ENCODE measurements around the gene COL2A1. TPM values are rescaled to one million over a fixed set of nuclear protein-coding genes. Genes with fewer than 3 reads are reported as not detected.

The COL2A1 gene
- total RNA-seq, 4 donors from 2014 or later, result not detected

DNA sequence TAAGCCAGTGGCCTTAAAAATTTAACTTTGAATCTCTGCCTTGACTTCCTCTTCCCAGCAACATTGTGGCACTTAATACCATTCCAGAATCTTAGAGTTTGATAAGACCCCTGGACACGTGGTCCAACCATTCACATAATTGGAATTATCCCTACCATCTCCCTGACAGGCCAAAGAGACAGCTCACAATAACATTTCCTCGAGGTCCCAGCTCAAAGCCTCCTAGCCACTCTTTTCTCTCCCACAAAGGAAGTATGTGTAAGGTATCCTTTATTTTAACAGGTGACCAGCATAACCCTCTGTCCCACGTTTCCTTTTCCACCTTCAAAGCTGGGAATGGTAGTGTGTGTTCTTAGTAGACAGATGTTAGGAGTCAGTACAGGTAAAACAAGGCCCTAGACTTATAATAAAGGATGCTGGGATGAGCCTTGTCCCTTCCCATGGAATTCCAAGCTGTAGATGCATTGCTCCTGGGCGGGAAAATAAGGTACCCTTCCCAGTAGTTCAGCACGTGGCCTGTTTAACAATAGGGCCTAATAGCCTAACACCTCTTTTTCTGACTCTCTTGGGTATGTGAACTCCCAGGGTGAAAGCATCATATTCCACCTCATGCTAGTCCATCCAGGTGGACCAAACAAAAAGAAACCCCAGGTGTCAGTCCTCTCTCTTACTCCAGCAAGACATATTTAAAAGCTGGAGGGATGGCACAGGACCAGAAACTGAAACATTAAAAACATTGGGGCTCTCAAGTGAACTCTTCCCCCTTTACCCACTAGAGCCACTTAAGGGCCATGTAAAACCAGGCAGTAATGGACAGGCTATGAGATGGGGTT lies 37.5 kb upstream of the COL2A1 start:
- no peaks in the 10 kb centered on the region for H3K27me3 ChIP-seq
- intact Hi-C loops (cut with DNase I), result no loop called here
- no peak for TF ChIP-seq POLR2A (IDR thresholded peaks at IDR 0.05)
- no peak for TF ChIP-seq CTCF (IDR thresholded peaks at IDR 0.05)
- no peak overlapping the region for H3K27ac ChIP-seq
- H3K36me3 ChIP-seq, result peaks cover 20 to 25% of the 10 kb centered on the region in 2 donors
- no peak for DNase-seq
- WGBS, 2 donors, result 80 to 86% methylated on average over 5 of the region's 5 CpGs
- no peak overlapping the region for H3K4me3 ChIP-seq (replicated peaks in 1 of 3)
- no peaks in the 10 kb centered on the region for H3K9me3 ChIP-seq
- no peaks in the 10 kb centered on the region for H3K4me1 ChIP-seq

DNA sequence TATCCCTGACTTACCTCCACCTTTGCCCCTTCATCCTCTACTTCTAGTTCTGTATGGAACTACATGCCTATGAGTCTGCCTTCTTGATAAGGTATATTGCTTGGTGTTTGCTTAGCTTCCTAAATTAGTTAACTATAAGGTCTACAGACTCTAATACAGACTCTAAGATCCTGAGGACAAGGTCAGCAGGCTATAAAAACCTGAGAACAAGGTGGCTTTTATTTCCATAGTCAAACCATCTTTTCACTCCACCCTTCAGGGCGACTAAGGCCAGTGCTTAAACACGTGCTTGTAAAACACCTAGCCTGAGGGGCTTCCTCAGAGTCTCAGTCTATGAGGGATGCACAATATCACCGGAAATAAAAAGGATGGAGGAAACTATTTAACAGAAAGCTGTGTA lies 36.1 kb upstream of the COL2A1 start:
- Histone ChIP-seq H3K27me3 (no peaks in the 10 kb centered on the region), H3K36me3 (peaks cover 10 to 12% of the 10 kb centered on the region in 2 donors), H3K27ac (no peak overlapping the region), H3K4me3 (replicated peaks in 1 of 3) (no peak overlapping the region), H3K4me1 (no peaks in the 10 kb centered on the region), H3K9me3 (no peaks in the 10 kb centered on the region)
- no peak for DNase-seq
- no peak for TF ChIP-seq CTCF (IDR thresholded peaks at IDR 0.05)
- TF ChIP-seq POLR2A (IDR thresholded peaks at IDR 0.05), result no peak
- intact Hi-C loops (cut with DNase I), result no loop called here
- WGBS, 2 donors, result 60 to 76% methylated on average over 3 of the region's 3 CpGs

DNA sequence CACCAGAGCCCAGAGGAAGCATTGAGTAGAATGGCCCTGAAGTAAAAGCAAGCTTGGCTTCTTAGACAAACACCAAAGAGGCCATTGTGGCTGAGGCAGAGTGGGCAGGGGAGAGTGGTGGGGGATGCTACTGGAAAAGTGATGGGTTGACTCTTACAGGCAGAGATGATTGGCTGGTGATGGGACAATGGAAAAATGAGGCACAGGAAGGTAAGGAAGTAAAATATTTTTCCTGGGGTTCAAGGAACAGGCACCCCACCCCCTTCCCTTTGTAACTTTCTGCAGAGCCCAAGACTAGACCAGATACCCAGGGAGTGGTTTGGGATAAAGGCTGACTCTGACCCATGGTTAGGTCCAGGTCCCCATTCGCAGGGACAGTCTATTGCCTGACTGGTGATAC lies 34.9 kb upstream of the COL2A1 start:
- TF ChIP-seq CTCF (IDR thresholded peaks at IDR 0.05), result no peak
- TF ChIP-seq POLR2A (IDR thresholded peaks at IDR 0.05), result no peak
- no peak for DNase-seq
- H3K4me3 ChIP-seq (replicated peaks in 1 of 3), result no peak overlapping the region
- H3K9me3 ChIP-seq, result no peaks in the 10 kb centered on the region
- no peaks in the 10 kb centered on the region for H3K4me1 ChIP-seq
- intact Hi-C loops (cut with DNase I), result no loop called here
- no peaks in the 10 kb centered on the region for H3K27me3 ChIP-seq
- 92 to 100% methylated on average over 1 of the region's 1 CpG for WGBS, 2 donors
- no peaks in the 10 kb centered on the region for H3K36me3 ChIP-seq
- no peak overlapping the region for H3K27ac ChIP-seq

GRCh38 chr12:48038085-48038484 lies 33.8 kb upstream of the COL2A1 start:
- no peaks in the 10 kb centered on the region for H3K9me3 ChIP-seq
- H3K36me3 ChIP-seq, result no peaks in the 10 kb centered on the region
- no peak overlapping the region for H3K27ac ChIP-seq
- H3K27me3 ChIP-seq, result no peaks in the 10 kb centered on the region
- no peak for TF ChIP-seq POLR2A (IDR thresholded peaks at IDR 0.05)
- no peak for TF ChIP-seq CTCF (IDR thresholded peaks at IDR 0.05)
- DNase-seq, result no peak
- WGBS, 2 donors, result 64 to 74% methylated on average over 5 of the region's 5 CpGs
- no peak overlapping the region for H3K4me3 ChIP-seq (replicated peaks in 1 of 3)
- H3K4me1 ChIP-seq, result no peaks in the 10 kb centered on the region
- intact Hi-C loops (cut with DNase I), result no loop called here

DNA sequence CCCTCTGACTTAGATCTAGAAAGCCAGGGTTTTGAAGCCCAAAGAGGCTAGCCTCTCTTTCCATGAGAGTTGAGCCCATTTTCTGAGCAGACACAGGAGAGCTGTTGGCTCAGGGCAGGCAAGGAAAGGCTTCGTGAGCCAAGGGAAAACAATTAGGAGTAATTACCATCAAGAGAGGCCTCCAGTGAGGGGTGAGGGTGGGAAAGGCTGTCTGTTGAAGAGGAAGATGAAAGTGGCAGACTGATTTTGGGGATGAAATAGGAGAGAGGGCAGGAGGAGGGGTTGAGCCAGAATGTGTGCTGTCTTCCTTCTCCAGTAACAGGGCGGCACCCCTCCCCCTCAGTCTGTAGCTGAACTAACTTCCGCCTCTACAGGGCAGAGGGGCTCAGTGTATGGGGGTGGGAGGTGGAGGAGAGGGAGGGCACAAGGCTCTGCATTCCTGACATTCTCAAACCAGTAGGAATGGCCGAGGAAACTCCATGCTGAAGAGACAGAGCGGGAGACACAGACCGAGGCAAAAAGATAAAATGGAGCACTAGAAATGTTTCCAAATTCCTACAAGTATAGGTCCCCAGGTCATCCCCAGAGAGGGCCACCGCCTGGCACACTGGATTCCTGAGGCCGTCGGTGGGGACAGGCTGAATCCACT lies 33.1 kb upstream of the COL2A1 start:
- Histone ChIP-seq H3K9me3 (no peaks in the 10 kb centered on the region), H3K27me3 (no peaks in the 10 kb centered on the region), H3K27ac (no peak overlapping the region), H3K4me3 (replicated peaks in 1 of 3) (no peak overlapping the region), H3K36me3 (no peaks in the 10 kb centered on the region), H3K4me1 (no peaks in the 10 kb centered on the region)
- no peak for TF ChIP-seq POLR2A (IDR thresholded peaks at IDR 0.05)
- TF ChIP-seq CTCF (IDR thresholded peaks at IDR 0.05), result no peak
- 23 to 24% methylated on average over 9 of the region's 9 CpGs for WGBS, 2 donors
- intact Hi-C loops (cut with DNase I), result no loop called here
- peak; percentile 5 for DNase-seq
